Endodermal cell (in vitro differentiated cells): ENCODE results near the gene PABPN1L. TPM values are rescaled to one million over a fixed set of nuclear protein-coding genes. Genes with fewer than 3 reads are reported as not detected.

ENCODE experiments used
- DNase-seq: peaks from one replicate; pipeline ENCODE4 v3.0.0-alpha.2; 2017
- H3K27ac ChIP-seq: 2 replicates; pipeline ENCODE4 v1.5.1; 2013; ENCODE audit warnings: mild to moderate bottlenecking, low read depth, low read length, moderate library complexity
- H3K27me3 ChIP-seq: 2 replicates; pipeline ENCODE4 v1.6.1; 2013; ENCODE audit warnings: mild to moderate bottlenecking, low read length, moderate library complexity; ENCODE audit not compliant: insufficient read depth, control insufficient read depth, poor library complexity, severe bottlenecking
- H3K36me3 ChIP-seq: 2 replicates; pipeline ENCODE4 v1.7.0; 2013; ENCODE audit warnings: mild to moderate bottlenecking, low read length, moderate library complexity; ENCODE audit not compliant: control insufficient read depth, insufficient read depth
- H3K4me1 ChIP-seq: one replicate; pipeline ENCODE4 v1.7.0; 2013; ENCODE audit warnings: low read length; ENCODE audit not compliant: control insufficient read depth, insufficient read depth
- H3K4me3 ChIP-seq: 2 replicates; pipeline ENCODE4 v1.5.1; 2013; ENCODE audit warnings: mild to moderate bottlenecking, low read length, moderate library complexity
- H3K9ac ChIP-seq: 2 replicates; pipeline ENCODE4 v1.6.1; 2013; ENCODE audit warnings: mild to moderate bottlenecking, low read length, moderate library complexity; ENCODE audit not compliant: poor library complexity, severe bottlenecking; ENCODE audit errors: extremely low read depth
- H3K9me3 ChIP-seq: 2 replicates; pipeline ENCODE4 v1.6.1; 2013; ENCODE audit warnings: mild to moderate bottlenecking, low read length, moderate library complexity; ENCODE audit not compliant: control insufficient read depth
- H3K27ac Mint-ChIP-seq: 2 replicates; pipeline ENCODE4 v1.8.0; 2020; ENCODE audit warnings: mixed read lengths
- H3K27me3 Mint-ChIP-seq: 2 replicates; pipeline ENCODE4 v1.8.0; 2021; ENCODE audit warnings: mild to moderate bottlenecking, mixed read lengths; ENCODE audit not compliant: insufficient read depth
- H3K36me3 Mint-ChIP-seq: 2 replicates; pipeline ENCODE4 v1.8.0; 2020; ENCODE audit warnings: low read depth, mixed read lengths
- H3K4me1 Mint-ChIP-seq: 2 replicates; pipeline ENCODE4 v1.8.0; 2020; ENCODE audit warnings: mixed read lengths
- H3K4me3 Mint-ChIP-seq: 2 replicates; pipeline ENCODE4 v1.8.0; 2020; ENCODE audit warnings: mild to moderate bottlenecking, moderate library complexity, mixed read lengths
- H3K9me3 Mint-ChIP-seq: 2 replicates; pipeline ENCODE4 v1.8.0; 2020; ENCODE audit warnings: mild to moderate bottlenecking, mixed read lengths
- CTCF ChIP-seq: fragments of 200-600 bp; sonication (generic); conservative IDR thresholded peaks from 2 replicates; pipeline ENCODE4 v1.5.0; 2021; ENCODE audit warnings: antibody characterized with exemption, mild to moderate bottlenecking
- WGBS, 2 experiments: methylation state at CpG; one replicate each; pipeline versions ENCODE4 v1.1.5 to v1.1.7; 2013; ENCODE audit warnings: missing lambda C conversion rate in 2 of 2, mixed read lengths in 1 of 2; ENCODE audit not compliant: insufficient coverage in 1 of 2, insufficient read length in 1 of 2; 5-methylcytosine and 5-hydroxymethylcytosine counted together
- total RNA-seq, 2 donors: library from RNA; stranded (reverse); fragmentation: NEBNext Ultra II Directional in 1 of 2; extraction: Animal tissue kit (Norgen Biotek cat#: 25700) in 1 of 2; gene quantifications; 2 replicates in 1 of 2; 3 replicates in 1 of 2; pipeline ENCODE4 v1.2.1, GENCODE V29; 2021

PABPN1L gene
- total RNA-seq, 2 donors from 2014 or later, result not detected

DNA sequence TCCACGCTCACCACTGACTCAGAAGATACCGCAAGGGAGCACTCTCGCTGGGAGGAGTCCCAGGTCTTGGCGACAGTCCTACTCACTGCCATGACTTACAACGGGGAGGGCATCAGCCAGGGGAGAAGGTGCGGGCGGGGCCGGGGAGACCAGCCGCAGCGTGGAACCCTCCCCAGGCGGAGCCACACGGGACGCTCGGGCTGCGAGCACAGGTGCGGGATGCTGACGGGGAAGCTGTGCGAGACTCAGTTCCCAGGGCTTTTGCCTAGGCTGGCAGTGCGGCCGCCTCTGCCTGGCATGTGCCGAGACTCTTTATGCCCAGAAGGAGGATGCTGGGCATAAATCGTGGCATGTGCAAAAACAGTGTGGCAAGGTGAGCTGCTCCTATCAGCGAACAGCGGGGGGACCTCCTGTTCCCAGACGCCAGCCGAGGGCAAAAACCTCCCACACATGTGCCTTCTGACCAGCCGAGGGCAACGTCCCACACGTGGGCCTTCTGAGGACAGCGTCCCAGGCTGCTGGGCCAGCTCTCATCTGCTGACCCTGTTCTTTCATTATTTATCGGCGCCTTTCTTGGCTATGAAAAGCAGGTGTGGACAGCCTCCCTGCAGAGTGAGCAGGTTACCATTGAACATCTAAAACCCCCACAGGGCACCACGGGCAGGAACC lies 15.8 kb downstream of the PABPN1L start:
- Mint-ChIP-seq H3K36me3 (peaks cover 37% of the 10 kb centered on the region), H3K27ac (no peak overlapping the region), H3K4me1 (no peaks in the 10 kb centered on the region), H3K9me3 (peaks cover 4% of the 10 kb centered on the region), H3K27me3 (no peaks in the 10 kb centered on the region), H3K4me3 (no peak overlapping the region)
- no peak for TF ChIP-seq CTCF
- H3K27ac ChIP-seq, result no peak overlapping the region
- H3K27me3 ChIP-seq, result no peaks in the 10 kb centered on the region
- no peaks in the 10 kb centered on the region for H3K9me3 ChIP-seq
- no peak overlapping the region for H3K9ac ChIP-seq
- 90 to 93% methylated on average over 26 to 33 of the region's 33 CpGs for WGBS, 2 experiments
- DNase-seq, result no peak
- H3K4me3 ChIP-seq, result no peak overlapping the region
- H3K4me1 ChIP-seq, result no peaks in the 10 kb centered on the region
- no peaks in the 10 kb centered on the region for H3K36me3 ChIP-seq

- TF ChIP-seq CTCF, result no peak
- whole genome bisulfite sequencing, 2 experiments, result 95 to 97% methylated on average over 15 to 21 of the region's 21 CpGs
These were observed 17.9 kb downstream of the PABPN1L start for GRCh38 chr16:88848557-88848956.

GRCh38 chr16:88847654-88848053 lies 18.8 kb downstream of the PABPN1L start:
- H3K36me3 Mint-ChIP-seq, result peaks cover 36% of the 10 kb centered on the region
- no peaks in the 10 kb centered on the region for H3K27me3 Mint-ChIP-seq
- no peak overlapping the region for H3K9ac ChIP-seq
- no peaks in the 10 kb centered on the region for H3K9me3 ChIP-seq
- peaks cover 4% of the 10 kb centered on the region for H3K9me3 Mint-ChIP-seq
- no peak overlapping the region for H3K27ac ChIP-seq
- no peaks in the 10 kb centered on the region for H3K4me1 Mint-ChIP-seq
- 94 to 96% methylated on average over 16 to 18 of the region's 18 CpGs for WGBS, 2 experiments
- no peak for TF ChIP-seq CTCF
- no peaks in the 10 kb centered on the region for H3K27me3 ChIP-seq
- no peak overlapping the region for H3K4me3 Mint-ChIP-seq
- no peak for DNase-seq
- no peaks in the 10 kb centered on the region for H3K4me1 ChIP-seq
- no peaks in the 10 kb centered on the region for H3K36me3 ChIP-seq
- H3K27ac Mint-ChIP-seq, result no peak overlapping the region
- H3K4me3 ChIP-seq, result no peak overlapping the region

More at GRCh38 chr16:88848557-88848956, 17.9 kb downstream of the PABPN1L start:
- Mint-ChIP-seq H3K27ac (no peak overlapping the region), H3K4me3 (no peak overlapping the region), H3K9me3 (peaks cover 4% of the 10 kb centered on the region), H3K27me3 (no peaks in the 10 kb centered on the region), H3K4me1 (no peaks in the 10 kb centered on the region), H3K36me3 (peaks cover 37% of the 10 kb centered on the region)
- H3K4me1 ChIP-seq, result no peaks in the 10 kb centered on the region
- no peaks in the 10 kb centered on the region for H3K9me3 ChIP-seq
- no peak overlapping the region for H3K27ac ChIP-seq
- H3K9ac ChIP-seq, result no peak overlapping the region
- H3K36me3 ChIP-seq, result no peaks in the 10 kb centered on the region
- no peak for DNase-seq
- H3K27me3 ChIP-seq, result no peaks in the 10 kb centered on the region
- H3K4me3 ChIP-seq, result no peak overlapping the region
